ENCODE data around the gene ISX. TPM values are rescaled to one million over a fixed set of nuclear protein-coding genes. Genes with fewer than 3 reads are reported as not detected.

ISX gene
- total RNA-seq, 3 donors from 2014 or later, result 35.3 to 104 (median 50.3) TPM

DNA sequence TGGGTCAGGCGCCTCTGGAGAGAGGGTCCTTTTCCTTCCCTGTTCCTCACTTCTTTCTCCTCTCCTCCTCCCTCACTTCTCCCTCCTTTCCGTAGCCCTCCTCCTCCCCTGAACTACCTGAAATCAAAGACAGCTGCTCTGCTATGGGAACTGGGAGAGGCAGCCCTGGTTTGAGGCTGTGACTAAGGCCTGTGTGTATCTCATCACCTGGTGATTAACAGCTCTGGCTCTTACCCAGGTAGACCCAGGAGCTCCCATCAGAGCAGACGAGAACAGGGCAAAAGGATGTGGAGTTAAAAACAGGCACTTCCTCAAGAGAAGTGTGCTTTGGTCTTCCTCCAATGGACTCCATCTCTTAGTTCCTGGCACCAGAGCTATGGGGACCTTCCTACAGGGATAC, 5.8 kb downstream of the ISX start:
- DNase-seq (no peak), ATAC-seq (peak; percentile 60)
- peaks cover 5% of the 10 kb centered on the region for H3K4me1 ChIP-seq (ENCODE audit: low read depth)
- TF ChIP-seq, protein P1, sequence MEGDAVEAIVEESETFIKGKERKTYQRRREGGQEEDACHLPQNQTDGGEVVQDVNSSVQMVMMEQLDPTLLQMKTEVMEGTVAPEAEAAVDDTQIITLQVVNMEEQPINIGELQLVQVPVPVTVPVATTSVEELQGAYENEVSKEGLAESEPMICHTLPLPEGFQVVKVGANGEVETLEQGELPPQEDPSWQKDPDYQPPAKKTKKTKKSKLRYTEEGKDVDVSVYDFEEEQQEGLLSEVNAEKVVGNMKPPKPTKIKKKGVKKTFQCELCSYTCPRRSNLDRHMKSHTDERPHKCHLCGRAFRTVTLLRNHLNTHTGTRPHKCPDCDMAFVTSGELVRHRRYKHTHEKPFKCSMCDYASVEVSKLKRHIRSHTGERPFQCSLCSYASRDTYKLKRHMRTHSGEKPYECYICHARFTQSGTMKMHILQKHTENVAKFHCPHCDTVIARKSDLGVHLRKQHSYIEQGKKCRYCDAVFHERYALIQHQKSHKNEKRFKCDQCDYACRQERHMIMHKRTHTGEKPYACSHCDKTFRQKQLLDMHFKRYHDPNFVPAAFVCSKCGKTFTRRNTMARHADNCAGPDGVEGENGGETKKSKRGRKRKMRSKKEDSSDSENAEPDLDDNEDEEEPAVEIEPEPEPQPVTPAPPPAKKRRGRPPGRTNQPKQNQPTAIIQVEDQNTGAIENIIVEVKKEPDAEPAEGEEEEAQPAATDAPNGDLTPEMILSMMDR (IDR thresholded peaks at IDR 0.05), result no peak
- H3K4me3 ChIP-seq, result no peak overlapping the region
- no peaks in the 10 kb centered on the region for H3K9me3 ChIP-seq
- intact Hi-C loops (cut with DNase I, micrococcal nuclease), result no loop called here
- H3K36me3 ChIP-seq (ENCODE audit: low read depth), result no peaks in the 10 kb centered on the region

DNA sequence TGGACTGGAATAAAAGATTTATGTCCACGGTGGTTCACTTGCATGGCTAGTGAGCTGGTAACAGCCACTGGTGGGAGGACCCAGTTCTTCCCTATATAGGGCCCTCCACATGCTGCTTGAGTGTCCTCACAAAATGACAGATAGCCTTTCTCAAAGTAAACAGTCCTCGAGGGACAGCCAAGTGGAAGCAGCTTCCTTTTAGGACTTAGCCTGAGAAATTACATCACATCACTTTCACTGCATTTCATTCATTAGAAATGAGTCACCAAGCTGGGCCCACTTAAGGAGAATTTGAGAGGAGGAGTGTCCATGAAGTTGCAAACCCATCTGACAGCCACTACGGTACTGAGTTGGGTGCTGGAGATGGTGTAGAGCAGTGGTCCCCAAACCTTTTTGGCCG, 7.0 kb downstream of the ISX start:
- TF ChIP-seq, protein P1 (IDR thresholded peaks at IDR 0.05), result no peak
- no peak overlapping the region for H3K4me3 ChIP-seq
- intact Hi-C loops (cut with DNase I, micrococcal nuclease), result no loop called here
- no peaks in the 10 kb centered on the region for H3K36me3 ChIP-seq (ENCODE audit: low read depth)
- DNase-seq (no peak), ATAC-seq (no peak)
- H3K4me1 ChIP-seq (ENCODE audit: low read depth), result peaks cover 5% of the 10 kb centered on the region
- no peaks in the 10 kb centered on the region for H3K9me3 ChIP-seq

DNA sequence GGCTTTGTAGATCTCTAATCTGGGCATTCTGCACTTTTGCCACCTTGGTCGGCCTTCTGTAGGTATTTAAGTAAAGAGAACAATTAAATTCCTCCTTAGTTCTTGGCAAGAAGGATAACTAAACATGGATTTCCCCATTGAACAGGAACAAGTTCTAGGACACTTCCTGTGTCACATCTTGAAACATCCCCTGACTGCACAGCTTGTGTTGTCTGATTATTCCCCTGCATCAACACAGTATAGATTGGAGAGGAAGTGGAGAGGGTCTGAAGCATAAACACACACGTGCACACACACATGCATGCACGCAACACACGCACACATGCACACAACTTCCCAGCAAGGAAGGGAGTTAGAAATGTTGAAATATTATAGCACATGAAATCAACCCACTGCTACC, 8.6 kb downstream of the ISX start:
- intact Hi-C loops (cut with DNase I, micrococcal nuclease), result no loop called here
- no peaks in the 10 kb centered on the region for H3K36me3 ChIP-seq (ENCODE audit: low read depth)
- DNase-seq, result no peak
- peaks cover 5% of the 10 kb centered on the region for H3K4me1 ChIP-seq (ENCODE audit: low read depth)
- H3K9me3 ChIP-seq, result no peaks in the 10 kb centered on the region
- TF ChIP-seq, protein P1 (IDR thresholded peaks at IDR 0.05), result no peak
- ATAC-seq, result no peak
- H3K4me3 ChIP-seq, result no peak overlapping the region

DNA sequence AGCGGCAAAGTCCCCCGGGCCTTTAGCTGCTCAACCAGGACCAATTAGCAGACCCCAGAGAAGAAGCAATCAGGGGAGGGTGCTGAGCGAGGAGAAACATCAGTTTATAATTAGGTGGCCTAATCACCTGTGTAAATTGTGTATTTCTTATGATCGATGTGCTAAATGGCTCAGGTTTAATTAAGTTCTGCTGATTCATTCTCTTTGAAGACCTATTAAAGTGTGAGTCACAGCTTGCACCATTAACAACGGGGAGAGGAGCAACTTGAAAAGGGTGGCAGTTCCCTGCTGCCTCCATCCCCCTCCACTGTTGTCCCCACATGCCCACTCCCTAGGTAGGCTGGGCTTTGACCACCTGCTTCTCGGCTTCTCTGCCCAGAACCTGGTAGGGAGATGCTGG, 10.7 kb downstream of the ISX start:
- H3K4me3 ChIP-seq, result no peak overlapping the region
- no peaks in the 10 kb centered on the region for H3K9me3 ChIP-seq
- no peak for ATAC-seq
- intact Hi-C loops (cut with DNase I, micrococcal nuclease), result no loop called here
- no peak for DNase-seq
- TF ChIP-seq, protein P1 (IDR thresholded peaks at IDR 0.05), result no peak
- H3K36me3 ChIP-seq (ENCODE audit: low read depth), result no peaks in the 10 kb centered on the region
- peaks cover 5% of the 10 kb centered on the region for H3K4me1 ChIP-seq (ENCODE audit: low read depth)

DNA sequence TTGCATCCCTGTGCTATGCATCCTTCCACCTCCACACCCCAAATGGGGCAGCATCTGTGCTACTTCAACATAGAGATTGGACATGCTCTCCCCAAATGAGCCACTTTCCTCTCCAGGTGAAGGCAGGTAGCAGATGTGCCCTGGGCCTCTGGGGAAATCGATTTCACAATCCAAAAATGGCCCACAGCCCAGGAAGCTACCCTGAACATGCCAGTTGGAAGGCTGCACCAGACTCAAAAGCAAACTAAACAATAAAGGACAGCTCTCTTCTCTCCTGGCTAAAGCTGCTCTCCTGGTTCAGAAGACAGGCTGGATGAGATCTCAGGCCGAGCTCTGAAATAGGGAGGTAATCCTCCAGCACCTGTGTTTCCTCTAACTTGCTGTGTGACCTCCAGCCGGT, 19.7 kb downstream of the ISX start:
- ATAC-seq, result no peak
- no peak for DNase-seq
- intact Hi-C loops (cut with DNase I, micrococcal nuclease), result no loop called here
- Histone ChIP-seq H3K36me3 (ENCODE audit: low read depth) (peaks cover 7% of the 10 kb centered on the region), H3K9me3 (no peaks in the 10 kb centered on the region), H3K4me3 (no peak overlapping the region), H3K4me1 (ENCODE audit: low read depth) (no peaks in the 10 kb centered on the region)
- TF ChIP-seq, protein P1 (IDR thresholded peaks at IDR 0.05), result no peak

DNA sequence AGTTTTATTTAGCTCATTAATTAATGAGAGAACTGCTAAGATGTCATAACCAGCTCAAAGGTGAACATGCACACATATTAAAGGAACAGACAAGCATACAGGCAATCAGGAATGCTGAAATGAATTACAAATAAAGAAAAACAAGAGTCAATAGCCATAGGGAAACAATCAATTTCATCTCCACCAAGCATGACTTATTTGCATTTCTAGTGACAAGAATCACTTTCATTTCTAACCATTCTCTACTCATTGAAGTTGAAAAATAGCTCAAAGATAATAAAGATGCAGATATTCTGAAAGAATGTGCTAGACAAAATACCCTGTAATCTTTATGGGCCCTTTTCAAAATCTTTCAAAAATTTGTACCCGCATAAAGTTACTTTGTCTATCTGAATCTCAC, 23.2 kb downstream of the ISX start:
- no peak for ATAC-seq
- no peaks in the 10 kb centered on the region for H3K9me3 ChIP-seq
- H3K36me3 ChIP-seq (ENCODE audit: low read depth), result peaks cover 4% of the 10 kb centered on the region
- DNase-seq, result no peak
- no peak overlapping the region for H3K4me3 ChIP-seq
- H3K4me1 ChIP-seq (ENCODE audit: low read depth), result no peaks in the 10 kb centered on the region
- TF ChIP-seq, protein P1 (IDR thresholded peaks at IDR 0.05), result no peak
- intact Hi-C loops (cut with DNase I, micrococcal nuclease), result no loop called here
